Measurements from ENCODE around the gene GAS2L1.

Gene GAS2L1

GRCh38 chr22:29310065-29310862 lies 3.8 kb downstream of the GAS2L1 start:
- no peak for DNase-seq

DNA sequence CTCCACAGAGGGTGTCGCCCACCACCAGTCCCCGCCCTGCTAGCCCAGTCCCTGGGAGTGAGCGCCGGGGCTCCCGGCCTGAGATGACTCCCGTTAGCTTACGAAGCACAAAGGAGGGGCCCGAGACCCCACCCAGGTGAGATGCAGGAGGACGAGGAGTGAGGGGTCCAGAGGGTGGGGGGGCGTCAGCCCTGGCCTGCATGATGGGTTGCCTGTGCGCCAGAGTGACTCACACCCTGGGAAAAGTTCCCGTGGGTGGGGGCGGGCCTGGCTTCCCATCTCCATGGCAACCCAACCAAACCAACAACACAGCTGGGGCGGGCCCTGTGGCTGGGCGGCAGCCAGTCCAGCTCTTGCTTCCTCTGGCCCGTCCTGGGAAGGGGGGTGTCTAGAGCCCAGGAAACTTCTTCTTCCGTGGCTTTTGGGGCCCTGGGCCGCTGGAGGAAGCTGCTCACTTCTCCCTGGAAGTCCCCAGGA lies 4.5 kb downstream of the GAS2L1 start:
- peak; percentile 75 for DNase-seq

DNA sequence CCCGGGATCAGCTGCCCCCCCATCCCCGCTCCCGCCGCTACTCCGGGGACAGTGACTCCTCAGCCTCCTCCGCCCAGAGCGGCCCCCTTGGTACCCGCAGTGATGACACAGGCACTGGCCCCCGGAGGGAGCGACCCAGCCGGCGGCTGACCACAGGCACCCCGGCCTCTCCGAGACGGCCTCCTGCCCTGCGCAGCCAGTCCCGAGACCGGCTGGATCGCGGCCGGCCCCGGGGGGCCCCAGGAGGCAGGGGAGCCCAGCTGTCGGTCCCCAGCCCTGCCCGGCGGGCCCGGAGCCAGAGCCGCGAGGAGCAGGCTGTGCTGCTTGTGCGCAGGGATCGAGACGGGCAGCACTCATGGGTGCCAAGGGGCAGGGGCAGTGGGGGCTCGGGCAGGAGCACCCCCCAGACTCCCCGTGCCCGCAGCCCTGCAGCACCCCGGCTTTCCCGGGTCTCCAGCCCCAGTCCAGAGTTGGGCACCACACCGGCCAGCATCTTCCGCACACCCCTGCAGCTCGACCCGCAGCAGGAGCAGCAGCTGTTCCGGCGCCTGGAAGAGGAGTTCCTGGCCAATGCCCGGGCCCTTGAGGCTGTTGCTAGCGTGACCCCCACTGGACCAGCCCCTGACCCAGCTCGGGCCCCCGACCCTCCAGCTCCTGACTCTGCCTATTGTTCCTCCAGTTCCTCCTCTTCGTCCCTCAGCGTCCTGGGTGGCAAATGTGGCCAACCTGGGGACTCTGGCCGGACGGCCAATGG lies 5.2 kb downstream of the GAS2L1 start:
- DNase-seq: no peak

GRCh38 chr22:29312218-29313125 lies 6.0 kb downstream of the GAS2L1 start:
- no peak for DNase-seq

DNA sequence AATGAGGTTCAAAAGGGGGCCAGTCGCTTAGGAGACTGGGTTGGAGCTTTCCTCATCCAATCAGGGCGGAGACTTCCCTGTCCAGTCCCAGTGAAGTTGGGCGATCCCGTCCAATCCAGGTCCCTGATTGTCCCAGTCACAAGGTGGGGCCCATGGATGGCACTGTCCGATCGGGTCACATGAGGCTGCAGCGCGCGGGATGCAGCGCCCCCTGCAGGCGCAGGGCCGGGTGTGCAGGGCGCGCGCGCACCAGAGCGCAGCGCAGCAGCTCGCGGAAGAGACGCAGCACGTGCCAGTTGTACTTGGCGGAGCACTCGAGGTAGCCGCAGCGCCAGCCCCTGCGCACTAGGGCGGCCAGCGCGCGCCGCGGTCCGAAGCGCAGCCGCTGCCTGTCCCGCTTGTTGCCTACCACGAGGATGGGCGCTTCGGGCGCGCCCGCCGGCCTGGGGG lies 6.7 kb downstream of the GAS2L1 start:
- no peak for DNase-seq

DNA sequence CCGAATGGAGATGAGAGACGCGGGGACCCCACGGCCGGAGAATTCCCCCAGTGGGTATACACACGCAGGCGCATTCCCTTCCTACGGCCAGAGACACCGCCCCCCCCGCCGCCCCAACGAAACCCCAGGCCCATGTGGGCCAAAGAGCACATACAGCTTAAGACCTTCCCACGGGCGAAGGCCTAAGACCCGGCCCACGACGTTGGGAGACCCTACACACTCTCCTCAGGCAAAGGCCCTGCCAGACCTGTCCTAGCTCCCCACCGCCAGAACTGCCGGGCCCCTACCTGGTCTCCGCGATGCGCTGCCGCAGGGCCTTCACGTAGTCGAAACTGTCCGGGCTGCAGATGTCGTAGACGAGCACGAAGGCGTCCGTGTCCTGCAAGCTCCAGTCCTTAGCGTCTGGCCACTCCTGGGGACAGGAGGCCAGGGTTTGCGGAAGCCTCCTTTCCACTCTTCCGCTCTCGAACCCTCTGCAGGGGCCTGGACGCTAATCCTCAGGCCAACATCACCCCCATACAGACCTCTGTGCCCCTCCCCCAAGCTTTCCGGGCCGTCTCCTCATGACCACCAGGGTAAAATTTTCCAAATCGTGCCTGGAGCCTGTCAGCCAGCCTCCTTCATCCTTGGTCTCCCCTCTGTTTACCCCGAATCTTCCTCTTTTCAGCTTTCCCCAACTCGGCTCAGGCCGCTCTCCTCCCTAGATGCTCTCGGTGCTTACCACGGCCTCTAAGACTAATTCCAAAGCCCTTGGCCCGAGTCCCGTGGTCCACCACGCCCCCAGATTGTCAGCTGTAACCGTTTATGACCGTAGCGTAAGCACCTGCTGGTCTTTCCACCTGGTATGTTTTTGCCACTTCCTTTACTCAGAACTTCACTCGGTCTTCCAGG lies 7.4 kb downstream of the GAS2L1 start:
- DNase-seq: no peak

GRCh38 chr22:29314537-29315285 lies 8.3 kb downstream of the GAS2L1 start:
- no peak for DNase-seq

- DNase-seq: no peak
These were observed 9.1 kb downstream of the GAS2L1 start, which contains the start of gene RASL10A for GRCh38 chr22:29315286-29316140. Gene RASL10A (minus strand): TSS chr22:29315697. CDS start chr22:29315246, 451 bp downstream.

GRCh38 chr22:29316141-29316828 lies 9.8 kb downstream of the GAS2L1 start:
- no peak for DNase-seq

- DNase-seq: no peak
These were observed 11.5 kb downstream of the GAS2L1 start for GRCh38 chr22:29317827-29318454.

DNA sequence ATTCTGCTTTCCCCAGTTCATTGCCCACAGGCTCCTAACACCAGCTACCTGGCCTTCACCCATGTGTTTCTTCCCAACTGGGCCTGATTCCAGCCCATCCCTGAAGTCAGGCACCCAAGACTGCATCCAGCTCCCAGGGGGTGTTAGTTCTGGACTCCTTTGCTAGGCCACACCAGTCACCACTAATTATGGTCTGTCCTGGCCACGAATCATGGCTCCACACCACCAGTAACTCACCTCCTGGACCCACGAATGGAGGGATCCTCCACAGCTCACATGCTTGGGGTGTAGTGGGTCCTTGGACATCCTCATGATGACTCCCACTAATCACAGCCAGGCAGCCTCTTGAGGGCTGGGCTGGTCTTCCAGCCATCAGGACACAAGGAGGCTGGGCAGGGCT lies 12.6 kb downstream of the GAS2L1 start:
- DNase-seq: no peak

- DNase-seq: no peak
These were observed 14.1 kb downstream of the GAS2L1 start for GRCh38 chr22:29320546-29320945.

GRCh38 chr22:29323641-29324040 lies 17.2 kb downstream of the GAS2L1 start:
- DNase-seq: no peak

- no peak for DNase-seq
These were observed 18.9 kb downstream of the GAS2L1 start for GRCh38 chr22:29325356-29325755.

DNA sequence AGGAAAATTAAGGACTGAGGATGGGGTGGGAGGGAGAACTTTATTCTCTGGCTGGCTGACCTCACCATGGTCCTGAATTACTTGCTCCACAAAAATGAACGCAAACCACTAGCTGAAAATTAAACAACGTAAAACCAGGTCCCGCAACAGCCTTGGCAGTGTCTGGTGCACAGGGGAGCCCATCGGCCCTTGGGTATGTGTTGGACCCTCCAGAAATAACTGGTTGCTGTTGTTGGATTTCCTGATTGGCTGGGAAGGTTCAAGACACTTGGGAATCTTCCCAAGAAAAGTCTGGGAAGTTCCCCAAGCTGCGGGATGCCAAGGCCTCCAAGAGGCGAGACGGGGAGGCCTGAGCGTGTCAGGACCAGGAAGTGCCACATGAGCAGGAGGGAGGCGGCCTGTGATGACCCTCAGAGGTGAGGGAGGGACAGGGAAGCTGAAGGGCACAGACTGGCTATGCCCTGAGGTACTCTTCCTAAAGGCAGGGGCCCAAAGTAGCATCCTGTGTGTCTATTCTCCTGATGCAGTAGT lies 19.4 kb downstream of the GAS2L1 start:
- DNase-seq: no peak

DNA sequence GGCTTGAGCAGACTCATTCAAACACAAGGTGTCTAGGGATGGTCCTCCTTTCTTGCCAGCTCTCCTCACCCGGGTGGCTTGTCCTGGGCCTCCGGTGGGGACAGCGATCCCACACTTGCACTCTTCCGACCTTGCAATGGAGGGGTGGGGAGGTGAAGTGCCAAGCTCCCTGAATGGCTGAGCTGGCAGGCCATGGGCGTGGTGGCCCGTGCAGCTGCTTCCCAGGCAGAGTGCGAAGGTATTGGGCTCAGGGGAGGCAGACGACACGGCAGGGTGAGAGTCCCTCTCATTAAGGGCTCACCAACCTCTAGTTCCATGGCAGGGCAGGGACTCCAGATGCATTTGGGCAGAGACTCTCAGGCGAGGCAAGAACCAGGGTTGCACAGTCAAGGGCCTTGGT lies 20.0 kb downstream of the GAS2L1 start:
- DNase-seq: no peak

DNA sequence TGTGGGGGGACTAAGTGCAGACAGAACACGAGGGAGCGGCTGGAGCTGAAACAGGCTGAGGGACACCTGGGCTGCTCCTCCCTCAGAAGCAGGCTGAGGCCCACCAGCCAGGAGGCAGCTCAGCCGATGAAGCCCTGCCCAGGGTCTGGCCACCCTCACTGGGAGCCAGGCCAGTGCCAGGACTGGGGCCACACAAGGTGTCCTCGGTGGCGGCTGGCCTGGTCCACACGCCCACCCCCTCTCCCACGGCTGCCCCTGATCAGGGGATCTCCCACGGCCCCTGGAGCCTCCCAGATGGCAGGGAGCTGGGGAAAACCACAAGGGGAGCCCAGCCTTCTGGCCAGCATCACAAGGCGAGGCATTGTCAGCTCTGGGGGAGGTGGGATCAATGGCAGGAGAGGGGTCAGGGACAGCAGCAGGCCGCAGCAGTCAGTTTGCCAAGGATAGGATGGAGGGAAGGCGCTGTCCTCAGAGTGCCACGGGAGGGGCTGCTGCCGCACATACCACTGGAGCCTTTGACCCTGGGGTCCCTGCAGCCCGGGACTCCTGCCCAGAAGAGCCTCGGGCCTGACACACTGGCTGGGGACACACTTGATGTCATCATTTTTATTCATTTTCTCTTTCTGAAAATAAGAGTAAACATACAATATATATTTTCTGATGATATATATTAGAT lies 20.8 kb downstream of the GAS2L1 start:
- DNase-seq: no peak

DNA sequence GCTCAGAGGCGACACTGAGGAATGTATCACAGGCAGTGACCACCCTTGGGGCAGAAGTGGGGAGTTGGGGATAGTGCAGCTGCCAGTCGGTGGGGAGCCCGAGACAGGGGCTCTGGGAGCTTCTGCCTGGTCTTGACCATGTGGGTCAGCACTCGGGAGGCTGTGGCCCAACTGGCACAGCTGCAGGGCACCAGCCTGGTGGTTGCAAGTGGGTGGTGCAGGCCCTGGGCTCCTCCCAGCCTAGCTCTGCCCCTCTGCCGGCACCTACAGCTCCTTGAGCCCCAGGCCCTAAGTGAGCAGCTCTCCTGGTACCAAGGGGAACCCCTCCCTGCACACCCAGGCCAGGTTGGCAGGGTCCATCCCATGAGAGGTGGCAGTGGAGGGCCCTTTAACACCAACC lies 21.6 kb downstream of the GAS2L1 start:
- no peak for DNase-seq

Measured in stimulated activated CD4-positive, alpha-beta T cell treated with anti-CD3 and anti-CD28 coated beads, Interleukin-4, amount 100 ng/mL, for 24 hours (primary cell).